HG03439 (cell line): Measurements from ENCODE around the gene CELA2B.
"Not testable (repeated sequence)": the region's sequence is repeated elsewhere in the genome, so short reads cannot be mapped to it uniquely, and the experiment has no call there.

Experiments used
- ATAC-seq: cut with Tn5 transposase; IDR thresholded peaks from one replicate; pipeline ENCODE4 v1.9.1; 2021; ENCODE audit warnings: mild to moderate bottlenecking, moderate library complexity; ENCODE audit not compliant: unreplicated experiment

The CELA2B gene

GRCh38 chr1:15444468-15445389 is 31.2 kb upstream of the CELA2B start:
- no peak for ATAC-seq

- ATAC-seq: no peak
Observed at GRCh38 chr1:15445390-15446122, 30.3 kb upstream of the CELA2B start.

GRCh38 chr1:15446212-15446611 is 29.7 kb upstream of the CELA2B start:
- ATAC-seq: no peak

- no peak for ATAC-seq
Observed at GRCh38 chr1:15448877-15449462, 26.9 kb upstream of the CELA2B start.

GRCh38 chr1:15449567-15449966 is 26.3 kb upstream of the CELA2B start:
- ATAC-seq: no peak

- ATAC-seq: no peak
Observed at GRCh38 chr1:15451014-15451722, 24.7 kb upstream of the CELA2B start.

- ATAC-seq: no peak
Observed at GRCh38 chr1:15452216-15452615, 23.7 kb upstream of the CELA2B start.

GRCh38 chr1:15452866-15453571 is 22.9 kb upstream of the CELA2B start:
- ATAC-seq: no peak

GRCh38 chr1:15453734-15454133 is 22.2 kb upstream of the CELA2B start:
- no peak for ATAC-seq

- ATAC-seq: no peak
Observed at GRCh38 chr1:15454256-15454655, 21.6 kb upstream of the CELA2B start.

GRCh38 chr1:15455522-15455921 is 20.4 kb upstream of the CELA2B start:
- ATAC-seq: no peak

- ATAC-seq: no peak
Observed at GRCh38 chr1:15456313-15456954, 19.5 kb upstream of the CELA2B start, which contains the start of gene CELA2A. CELA2A (plus strand) TSS chr1:15456732; CDS start chr1:15456754, 22 bp downstream.

- no peak for ATAC-seq
Observed at GRCh38 chr1:15457585-15457984, 18.3 kb upstream of the CELA2B start.

GRCh38 chr1:15458388-15458787 is 17.5 kb upstream of the CELA2B start:
- ATAC-seq: not testable (repeated sequence)

GRCh38 chr1:15459771-15460707 is 15.9 kb upstream of the CELA2B start:
- no peak for ATAC-seq

GRCh38 chr1:15460708-15461095 is 15.2 kb upstream of the CELA2B start:
- ATAC-seq: no peak

GRCh38 chr1:15463064-15463800 is 12.7 kb upstream of the CELA2B start:
- ATAC-seq: not testable (repeated sequence)

GRCh38 chr1:15463926-15464322 is 12.0 kb upstream of the CELA2B start:
- not testable (repeated sequence) for ATAC-seq
